ENCODE data around the gene CARD19.
"Not testable (repeated sequence)": the region's sequence is repeated elsewhere in the genome, so short reads cannot be mapped to it uniquely, and the experiment has no call there.

CARD19 gene

DNA sequence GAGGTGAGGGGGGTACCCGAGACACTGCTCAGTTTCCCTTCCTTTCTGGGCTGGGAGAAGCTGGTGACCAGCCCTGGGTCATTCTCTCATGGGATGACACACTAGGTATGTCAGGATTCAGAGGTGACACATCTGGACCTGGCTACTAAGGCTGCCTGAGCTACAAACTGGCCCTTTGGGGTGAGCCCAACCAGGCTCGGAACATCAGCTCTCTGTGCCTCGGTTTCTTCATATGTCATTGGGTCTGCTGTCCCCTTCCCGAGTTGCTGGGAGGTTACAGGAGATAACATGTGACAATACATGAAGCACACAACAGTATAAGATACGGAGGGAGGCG lies 11.8 kb downstream of the CARD19 start:
- DNase-seq = no peak

DNA sequence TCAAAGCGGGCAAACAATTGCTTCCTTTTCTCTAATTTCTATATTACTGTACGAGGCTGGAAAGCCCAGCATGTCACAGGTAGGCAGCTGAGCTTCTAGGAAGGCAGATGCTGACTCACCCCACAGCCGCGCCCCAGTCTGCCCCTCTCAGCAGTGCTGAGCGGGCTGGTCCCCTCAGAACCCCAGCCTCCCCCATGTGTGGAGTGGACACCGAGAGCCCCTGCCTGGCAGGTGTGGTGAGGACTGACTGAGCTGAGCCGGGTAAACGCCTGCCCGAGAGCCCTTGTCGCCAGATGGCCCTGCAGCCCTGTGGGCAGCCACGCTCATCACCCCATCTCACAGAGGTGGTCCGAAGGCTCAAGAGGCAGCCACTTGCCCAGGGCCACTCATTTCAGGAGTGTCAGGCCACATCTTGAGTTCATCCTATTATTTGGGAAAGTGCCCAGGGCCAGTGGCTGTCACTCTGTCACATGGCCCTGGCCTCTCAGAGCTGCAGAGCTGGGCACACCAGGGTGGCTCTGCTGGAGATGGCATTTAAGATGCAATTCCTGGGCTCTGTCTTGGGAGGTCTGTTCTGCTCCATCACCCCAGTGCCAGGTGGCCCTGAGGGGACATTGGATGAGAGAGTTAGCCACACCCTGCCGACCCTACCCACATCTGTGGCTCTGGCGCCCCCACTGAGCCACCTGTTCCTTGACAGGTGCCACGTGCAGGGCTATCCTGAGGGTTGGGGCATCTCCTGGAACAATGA lies 12.4 kb downstream of the CARD19 start:
- no peak for DNase-seq

DNA sequence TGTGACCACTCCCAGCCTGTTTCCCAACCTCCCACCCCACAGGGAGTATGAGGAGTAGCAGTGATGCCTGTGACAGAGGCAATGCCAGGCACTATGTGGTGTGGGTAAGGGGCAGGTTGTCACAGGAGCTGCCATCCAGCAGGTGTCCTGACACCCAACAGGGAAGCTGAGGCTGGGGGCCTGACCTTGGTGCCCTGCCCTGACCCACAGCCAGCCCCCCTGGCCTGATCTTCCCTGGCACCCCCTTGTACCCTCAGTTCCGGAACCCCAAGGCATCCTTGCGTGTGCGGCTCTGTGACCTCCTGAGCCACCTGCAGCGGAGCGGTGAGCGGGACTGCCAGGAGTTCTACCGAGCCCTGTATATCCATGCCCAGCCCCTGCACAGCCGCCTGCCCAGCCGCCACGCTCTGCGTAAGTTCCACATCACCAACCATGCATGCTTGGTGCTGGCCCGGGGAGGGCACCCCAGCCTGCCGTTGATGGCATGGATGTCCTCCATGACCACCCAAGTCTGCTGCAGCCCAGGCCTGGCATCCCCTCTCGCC lies 14.4 kb downstream of the CARD19 start:
- DNase-seq = no peak

DNA sequence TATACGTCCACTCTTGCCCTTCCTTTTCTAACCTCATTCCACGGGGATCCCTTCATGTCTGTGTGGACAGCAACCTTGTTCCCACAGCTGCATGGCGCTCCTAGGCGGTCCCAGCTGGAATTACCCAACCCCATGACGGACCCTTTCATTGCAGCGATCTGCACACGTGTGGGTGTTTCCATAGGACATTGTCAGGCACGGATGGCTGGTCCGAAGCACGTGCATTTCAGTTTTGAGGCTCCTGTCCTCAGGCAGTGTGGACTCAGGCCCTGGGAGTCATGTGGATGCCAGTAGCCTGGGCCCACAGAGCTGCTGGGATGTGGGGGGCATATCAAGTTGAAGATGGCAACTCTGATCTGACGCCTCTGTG lies 15.0 kb downstream of the CARD19 start:
- no peak for DNase-seq

DNA sequence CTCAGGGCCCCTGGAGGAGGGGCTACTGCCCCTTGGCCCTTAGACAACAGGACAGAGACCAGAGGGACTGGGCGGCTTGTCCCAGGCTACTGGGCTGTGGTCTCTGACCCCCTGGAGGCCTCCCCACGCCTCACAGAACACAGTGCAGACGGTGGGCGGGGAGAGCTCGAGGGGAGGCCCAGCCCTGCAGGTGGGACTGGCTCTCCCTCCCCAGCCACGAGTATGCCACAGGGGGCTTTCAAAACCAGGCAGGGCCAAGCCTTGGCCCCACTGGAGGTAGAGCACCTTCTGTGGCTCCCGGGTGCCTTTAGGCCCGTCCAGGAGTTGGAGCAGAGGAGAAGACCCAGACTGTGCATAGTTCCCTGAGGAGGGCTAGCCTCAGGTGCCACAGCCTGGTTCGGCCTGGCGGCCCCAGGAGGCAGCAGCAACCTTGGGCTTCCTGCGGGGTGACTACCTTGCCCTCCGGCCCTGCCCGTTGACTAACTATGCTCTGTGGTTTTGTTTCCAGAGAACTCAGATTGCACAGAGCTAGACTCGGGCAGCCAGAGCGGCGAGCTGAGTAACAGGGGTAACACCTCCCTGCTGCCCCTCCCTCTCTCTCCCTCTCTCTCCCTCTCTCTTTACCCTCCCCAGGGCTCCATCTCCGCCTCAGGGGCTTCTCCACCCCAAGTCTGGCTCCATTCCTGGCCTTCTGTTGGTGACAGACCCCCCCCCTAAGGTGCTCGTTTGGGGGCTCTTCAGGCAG lies 15.5 kb downstream of the CARD19 start:
- no peak for DNase-seq

DNA sequence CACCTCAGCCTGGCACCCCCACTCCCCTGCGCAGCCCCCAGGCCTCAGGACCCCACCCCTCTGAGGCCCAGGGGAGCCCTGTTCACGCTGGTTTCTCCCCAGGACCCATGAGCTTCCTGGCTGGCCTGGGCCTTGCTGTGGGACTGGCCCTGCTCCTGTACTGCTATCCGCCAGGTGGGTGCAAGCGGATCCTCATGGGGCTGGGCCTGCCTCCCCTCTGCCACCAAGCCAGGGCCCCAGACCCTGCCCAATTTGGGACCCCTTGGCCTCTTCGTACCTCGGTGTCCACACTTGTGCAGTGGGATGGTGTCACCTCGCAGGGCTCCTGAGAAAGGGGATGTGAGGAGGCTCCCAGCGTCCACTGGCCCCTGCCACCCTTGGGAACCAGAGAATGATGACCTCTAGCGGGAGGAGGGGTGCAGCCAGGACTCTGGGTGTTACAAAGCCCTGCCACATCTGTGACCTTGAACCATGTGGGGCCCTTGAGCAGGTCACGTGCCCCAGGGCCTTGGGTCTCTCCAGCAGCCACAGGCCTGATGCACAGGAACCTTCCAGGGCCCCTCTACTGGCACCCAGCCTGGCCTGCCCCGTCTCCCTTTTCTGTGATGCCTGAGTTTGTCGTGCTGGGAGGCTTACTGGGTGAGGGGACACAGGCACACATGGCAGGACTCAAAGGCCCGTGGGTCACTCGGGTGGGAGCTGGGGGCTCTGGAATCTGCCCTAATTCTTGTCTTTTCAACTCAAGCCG lies 16.3 kb downstream of the CARD19 start:
- no peak for DNase-seq

DNA sequence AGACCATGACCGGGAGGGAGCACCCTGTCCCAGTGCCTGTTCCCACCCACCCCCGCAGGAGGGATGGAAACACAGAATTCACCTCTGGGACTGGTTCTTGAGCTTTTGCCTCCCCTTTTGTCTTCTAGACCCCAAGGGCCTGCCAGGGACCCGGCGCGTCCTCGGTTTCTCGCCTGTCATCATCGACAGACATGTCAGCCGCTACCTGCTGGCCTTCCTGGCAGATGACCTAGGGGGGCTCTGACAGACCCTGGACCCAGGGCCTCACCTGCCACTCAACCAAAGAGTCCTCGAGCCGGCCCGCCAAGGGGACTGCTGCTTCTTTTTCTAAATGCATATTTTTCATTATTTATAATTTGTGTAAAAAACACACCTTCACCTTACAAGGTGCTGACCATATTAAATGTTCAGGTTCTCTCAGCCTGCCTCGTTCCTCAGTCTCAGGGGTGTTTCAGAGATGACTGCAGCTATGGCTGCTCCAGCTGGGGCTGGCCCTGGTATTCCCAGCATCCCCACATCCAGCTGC lies 16.9 kb downstream of the CARD19 start:
- DNase-seq = no peak

DNA sequence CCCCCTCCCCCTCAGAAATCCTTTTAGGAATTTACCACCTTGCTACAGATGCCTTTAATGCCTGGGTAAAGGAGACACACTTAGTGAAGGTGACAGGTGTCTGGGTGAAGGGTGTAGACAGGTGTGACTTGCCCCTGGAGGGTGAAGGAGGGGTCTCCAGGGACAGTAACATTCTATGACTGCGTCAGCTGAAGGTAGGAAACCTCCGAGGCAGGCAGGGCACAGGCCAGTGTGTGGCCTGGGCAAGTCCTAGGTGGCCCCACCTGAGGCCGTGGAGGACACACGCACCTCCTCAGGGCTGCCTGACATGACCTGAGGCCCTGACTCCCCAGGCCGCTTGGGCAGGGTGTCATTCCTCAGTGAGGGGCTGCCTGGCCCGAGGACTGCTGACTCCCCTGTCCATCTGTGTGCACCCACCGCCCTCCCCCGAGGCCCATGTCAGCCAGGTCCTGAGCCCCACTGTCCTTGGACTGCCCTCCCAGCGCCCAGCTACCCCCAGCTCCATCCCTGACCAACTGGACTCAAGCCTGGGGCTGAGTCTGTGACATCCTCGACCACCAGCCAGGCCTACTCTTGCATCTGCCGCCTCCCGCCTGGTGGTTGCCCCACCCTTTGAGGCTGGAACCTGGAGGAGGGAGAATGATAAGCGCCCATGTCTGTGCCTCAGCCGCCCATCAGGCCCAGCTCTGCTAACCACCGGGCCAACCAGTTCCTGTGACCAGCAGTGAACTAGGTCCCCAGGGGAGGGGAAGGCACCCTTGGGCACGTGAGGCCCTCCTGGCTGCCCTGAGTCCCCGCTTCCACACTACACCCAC lies 18.4 kb downstream of the CARD19 start:
- DNase-seq = no peak

DNA sequence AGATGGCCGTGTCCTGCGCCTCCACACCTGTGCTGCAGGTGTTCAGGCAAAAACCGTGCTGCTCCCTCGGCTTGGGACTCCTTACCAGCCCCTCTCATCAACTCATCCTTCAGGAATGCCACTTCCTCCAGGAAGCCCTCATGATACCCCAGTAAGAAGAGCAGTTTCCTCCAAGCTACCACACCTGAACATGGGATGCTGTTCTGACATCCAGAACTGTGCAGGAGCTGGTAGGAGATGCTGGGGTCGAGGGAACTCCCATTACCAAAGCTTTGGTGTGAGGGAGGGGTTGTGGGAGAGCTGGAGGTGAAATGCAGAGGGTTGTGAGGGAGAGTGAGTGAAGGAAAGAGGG lies 18.9 kb downstream of the CARD19 start:
- no peak for DNase-seq

DNA sequence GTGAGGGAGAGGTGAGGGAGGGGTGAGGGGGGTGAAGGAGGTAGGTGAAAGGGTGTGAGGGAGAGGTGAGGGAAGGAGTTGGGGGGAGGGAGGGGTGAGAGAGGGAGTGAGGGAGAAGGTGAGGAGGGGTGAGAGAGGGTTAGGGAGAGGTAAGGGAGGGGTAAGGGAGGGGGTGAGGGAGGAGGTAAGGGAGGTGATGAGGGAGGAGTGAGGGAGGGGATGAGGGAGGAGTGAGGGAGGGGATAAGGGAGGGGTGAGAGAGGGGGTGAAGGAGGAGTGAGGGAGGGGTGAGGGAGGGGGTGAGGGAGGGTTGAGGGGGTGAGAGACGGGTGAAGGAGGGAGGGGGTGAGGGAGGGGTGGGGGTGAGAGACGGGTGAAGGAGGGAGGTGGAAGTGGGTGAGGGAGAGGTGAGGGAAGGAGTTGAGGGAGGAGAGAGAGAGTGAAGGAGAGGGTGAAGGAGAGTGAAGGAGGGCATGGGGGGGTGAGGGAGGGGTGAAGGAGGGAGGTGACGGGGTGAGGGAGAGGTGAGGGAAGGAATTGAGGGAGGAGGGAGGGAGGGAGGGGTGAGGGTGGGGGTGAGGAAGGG lies 19.6 kb downstream of the CARD19 start:
- DNase-seq = no peak

DNA sequence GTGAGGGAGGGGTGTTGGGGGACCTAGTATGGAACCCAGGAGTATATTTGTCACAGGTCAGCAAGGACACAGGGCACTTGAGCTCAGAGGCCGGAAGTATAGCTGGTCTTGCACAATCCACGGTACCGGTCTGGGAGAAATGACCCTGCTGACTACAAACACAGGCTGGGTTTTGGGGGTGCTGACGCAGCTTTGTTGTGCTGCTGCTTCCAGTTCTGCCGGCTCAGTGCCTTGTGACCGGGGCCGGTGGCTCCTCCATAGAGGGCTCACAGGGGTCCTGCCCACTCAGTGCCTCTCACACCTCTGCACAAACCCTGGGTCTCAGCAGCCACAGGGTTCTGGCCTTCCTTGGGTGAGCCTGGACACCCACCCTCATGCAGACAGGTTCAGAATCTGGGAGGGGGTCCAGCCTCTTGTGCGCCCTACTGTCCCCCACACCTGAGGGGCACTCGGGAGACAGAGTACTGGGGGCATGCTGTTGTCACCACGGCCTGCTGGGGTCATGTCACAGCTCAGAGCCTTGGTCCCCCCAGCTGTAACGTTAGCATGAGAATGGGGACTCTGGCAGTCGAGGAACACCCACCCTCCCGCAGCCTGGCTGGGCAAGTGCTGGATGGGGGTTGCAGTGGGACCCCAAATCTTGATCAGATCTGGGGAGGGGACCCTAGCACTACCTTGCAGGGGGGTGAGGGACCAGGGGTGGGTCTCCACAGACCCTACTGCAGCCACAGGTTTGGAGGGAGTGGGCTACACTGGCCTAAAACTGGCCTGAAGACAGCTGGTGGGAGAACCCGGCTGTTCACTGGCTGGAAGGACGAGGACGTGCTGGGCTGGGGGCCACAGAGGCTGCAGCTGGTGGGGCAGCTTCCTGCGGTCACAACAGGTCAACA lies 20.3 kb downstream of the CARD19 start:
- DNase-seq = no peak

DNA sequence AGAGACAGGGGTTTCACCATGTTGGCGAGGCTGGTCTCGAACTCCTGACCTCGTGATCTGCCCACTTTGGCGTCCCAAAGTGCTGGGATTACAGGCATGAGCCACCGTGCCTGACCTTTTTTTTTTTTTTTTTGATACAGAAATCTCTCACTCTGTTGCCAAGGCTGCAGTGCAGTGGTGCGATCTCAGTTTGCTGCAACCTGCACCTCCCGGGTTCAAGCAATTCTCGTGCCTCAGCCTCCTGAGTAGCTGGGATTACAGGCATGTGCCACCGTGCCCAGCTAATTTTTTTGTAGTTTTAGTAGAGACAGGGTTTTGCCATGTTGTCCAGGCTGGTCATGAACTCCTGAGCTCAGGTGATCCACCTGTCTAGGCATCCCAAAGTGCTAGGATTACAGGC lies 21.5 kb downstream of the CARD19 start:
- not testable (repeated sequence) for DNase-seq

DNA sequence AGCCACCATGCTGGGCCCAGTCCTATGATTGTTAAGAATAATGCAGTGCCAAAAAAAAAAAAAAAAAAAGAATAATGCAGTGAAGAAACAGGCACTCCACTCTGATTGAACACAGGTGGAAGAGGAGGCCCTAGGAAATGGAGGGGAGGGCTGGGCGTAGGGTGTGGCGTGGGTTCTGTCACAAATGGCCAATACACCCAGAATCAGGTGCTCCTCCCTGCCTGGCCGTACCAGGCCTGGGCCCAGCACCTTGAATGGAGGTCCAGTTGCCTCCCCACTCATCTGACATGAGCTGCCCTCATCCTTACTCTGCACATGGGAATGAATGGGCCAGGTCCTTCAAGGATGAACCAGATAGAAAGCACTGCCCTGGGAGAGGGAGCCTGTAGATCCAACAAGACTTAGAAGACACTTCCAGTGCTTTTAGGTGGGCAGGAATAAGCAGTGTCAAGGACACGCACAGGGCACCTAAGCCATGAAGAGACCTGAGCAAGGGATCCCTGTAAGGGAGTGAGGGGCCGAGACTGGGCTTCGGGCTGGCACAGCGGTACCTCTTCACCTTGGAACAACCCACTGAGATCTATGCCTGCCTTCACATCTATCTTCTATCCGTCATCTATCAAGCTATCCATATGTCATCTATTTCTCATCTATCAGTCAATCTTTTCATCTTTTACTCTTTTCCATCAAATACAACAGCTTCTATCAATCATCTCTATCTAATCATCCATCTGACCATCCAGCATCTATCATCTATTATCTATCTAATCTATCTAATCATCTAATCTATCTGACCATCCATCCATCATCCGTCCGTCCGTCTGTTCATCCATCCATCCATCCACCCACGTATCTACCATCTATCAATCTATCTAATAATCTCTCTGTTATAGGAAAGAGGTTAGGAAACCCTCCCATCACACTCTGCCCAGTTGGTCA lies 22.2 kb downstream of the CARD19 start:
- DNase-seq = no peak

DNA sequence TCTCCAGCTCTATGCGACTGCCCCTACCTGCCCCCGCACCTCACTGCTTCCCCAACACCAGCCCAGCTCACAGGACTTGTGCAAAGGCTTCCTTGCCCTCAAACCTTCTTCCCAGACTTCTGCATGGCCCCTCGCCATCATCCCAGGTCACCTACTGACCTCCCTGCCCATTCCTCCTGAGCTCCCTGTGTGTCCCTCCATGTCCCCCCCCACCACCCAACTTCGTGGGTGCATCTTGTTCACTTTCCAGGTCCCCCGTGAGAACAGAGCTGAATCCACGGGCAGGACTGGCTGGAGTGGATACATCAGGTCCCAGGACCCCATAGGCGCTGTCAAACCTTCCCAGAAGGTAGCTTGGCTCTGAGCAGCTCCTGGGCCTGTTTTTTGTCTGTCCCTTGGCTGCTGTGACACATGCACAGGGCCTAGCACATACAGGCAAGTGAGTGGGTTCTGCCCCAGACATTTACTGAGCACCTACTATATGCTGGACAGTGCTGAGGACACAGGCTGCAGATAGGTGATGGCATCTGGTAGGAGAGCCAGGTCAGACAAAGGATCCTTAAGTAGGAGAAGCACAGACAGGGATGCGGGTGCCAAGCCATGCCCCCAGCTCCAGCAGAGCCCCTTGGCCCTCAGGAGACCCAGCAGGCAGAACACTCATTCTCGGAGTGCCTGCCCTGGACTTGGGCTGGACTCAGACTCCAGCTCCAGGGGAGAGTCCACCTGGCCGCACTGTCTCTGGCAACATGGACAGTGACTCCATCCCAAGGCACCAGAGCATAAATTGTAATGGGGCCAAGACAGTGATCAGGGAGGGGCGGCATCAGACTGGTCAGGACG lies 23.1 kb downstream of the CARD19 start:
- no peak for DNase-seq

DNA sequence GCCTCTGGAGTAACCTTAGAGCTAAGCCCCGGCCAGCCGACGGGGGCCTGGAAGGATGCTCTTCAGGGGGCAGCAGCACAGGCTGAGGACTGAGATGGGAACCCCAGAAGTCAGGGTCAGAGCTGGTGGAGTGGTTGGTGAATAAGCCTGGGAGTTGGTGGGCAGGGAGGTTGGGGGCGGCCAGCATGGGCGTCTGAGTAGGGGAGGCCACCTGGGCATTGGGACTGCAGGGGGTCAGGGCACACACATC lies 23.6 kb downstream of the CARD19 start:
- DNase-seq = no peak

DNA sequence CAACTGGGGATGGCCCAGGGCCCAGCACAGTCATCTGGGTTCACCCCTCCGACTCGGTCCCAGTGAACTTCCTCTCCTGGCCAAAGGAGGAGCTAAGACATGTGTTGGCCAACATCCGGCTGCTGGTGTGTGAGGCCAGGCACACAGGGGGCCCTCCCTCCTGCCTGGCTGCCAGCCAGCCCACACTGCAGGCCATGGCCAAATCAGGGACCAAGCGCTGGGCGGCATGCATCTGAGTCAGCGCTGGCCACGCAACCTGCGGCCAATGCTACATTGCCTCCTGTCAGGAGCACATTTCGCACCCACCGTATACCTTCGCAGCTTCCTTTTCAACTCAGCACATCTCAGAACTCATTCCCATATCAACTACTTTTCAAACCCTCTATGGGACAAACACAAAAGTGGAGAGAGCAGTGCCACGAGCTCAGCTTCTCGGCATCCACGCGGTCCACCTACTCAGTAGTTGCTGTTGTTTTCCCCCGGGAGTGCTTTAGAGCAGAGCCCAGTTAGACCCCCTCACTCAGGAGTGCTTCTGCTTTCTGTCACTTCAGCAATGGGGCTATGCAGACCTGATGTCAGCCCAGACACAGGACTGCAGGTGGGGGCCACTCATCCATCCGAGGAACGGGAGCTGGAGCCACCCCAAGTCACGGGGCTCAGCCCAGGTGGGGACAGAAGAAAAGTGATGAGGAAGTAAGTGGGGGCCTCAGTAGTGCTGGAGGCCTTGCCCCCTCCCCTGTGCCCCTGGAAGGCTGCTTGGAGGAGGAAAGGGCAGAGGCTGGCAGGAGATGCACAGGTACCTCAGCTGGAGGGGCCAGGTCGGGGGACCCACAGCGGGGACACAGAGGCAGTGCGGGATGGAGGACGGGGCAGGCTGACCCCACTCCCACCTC lies 24.2 kb downstream of the CARD19 start:
- DNase-seq = peak; percentile 80

DNA sequence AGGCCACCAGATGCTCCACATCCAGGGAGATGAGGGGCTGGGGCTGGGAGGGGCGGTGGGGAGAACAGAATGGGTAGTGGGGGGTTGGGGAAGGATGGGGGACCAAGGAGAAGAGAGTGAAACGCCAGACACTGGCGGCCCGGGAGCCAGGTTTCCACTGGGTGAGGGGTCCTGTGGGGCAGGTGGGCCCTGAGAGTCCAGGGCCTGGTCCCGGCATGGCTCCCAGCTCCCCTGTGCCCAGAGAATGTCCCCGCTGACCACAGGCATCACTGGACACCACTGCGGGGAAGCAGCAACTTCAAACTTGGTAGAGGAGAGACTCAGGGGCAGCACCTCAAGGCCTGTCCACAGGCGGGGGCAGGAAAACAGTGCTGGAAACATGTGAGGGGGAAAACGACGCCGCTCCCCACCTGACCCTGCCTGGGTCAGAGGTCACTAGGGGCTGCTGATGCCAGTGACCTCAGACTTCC lies 24.9 kb downstream of the CARD19 start:
- no peak for DNase-seq
